HFFc6 (cell line): ENCODE data around the gene B3GAT3. TPM values are rescaled to one million over a fixed set of nuclear protein-coding genes. Genes with fewer than 3 reads are reported as not detected.
A peak's percentile ranks its signal among the peaks of the same experiment; 100 is the strongest.

ENCODE experiments used
- DNase-seq: peaks from one replicate; pipeline ENCODE4 v3.0.0-alpha.2; 2018
- H3K27ac Mint-ChIP-seq: 2 replicates; pipeline ENCODE4 v1.8.0; 2020; ENCODE audit warnings: mild to moderate bottlenecking, mixed read lengths
- H3K27me3 Mint-ChIP-seq: 2 replicates; pipeline ENCODE4 v1.8.0; 2021; ENCODE audit warnings: mild to moderate bottlenecking, moderate library complexity, mixed read lengths; ENCODE audit not compliant: insufficient read depth
- H3K36me3 Mint-ChIP-seq: 2 replicates; pipeline ENCODE4 v1.8.0; 2021; ENCODE audit warnings: low read depth, mixed read lengths
- H3K4me1 Mint-ChIP-seq: 2 replicates; pipeline ENCODE4 v1.8.0; 2020; ENCODE audit warnings: low read depth, mixed read lengths
- H3K4me3 Mint-ChIP-seq: 2 replicates; pipeline ENCODE4 v1.8.0; 2020; ENCODE audit warnings: mild to moderate bottlenecking, moderate library complexity, mixed read lengths
- H3K9me3 Mint-ChIP-seq: 2 replicates; pipeline ENCODE4 v1.8.0; 2020; ENCODE audit warnings: mild to moderate bottlenecking, mixed read lengths
- long read RNA-seq: library from polyadenylated mRNA; unstranded; transcript quantifications from one replicate; pipeline ENCODE4 v2.0.0, GENCODE V29; 2019
- total RNA-seq, 6 experiments: library from RNA; stranded (reverse); fragmentation: NEBNext Ultra II Directional; extraction: Animal tissue kit (Norgen Biotek cat#: 25700); gene quantifications; 2 replicates in 1 of 6; 3 replicates in 5 of 6; pipeline ENCODE4 v1.2.3, GENCODE V29; 2021
- TF ChIP-seq, protein P1 (sequence below): fragments of 200-600 bp; sonication (generic); IDR thresholded peaks from 2 replicates; pipeline ENCODE4 v1.5.0; 2021; ENCODE audit warnings: antibody characterized with exemption, mild to moderate bottlenecking

Gene B3GAT3
- total RNA-seq, result 10 to 100 TPM; 57.9 to 93.2 (median 63.0) TPM
- long read RNA-seq, transcript B3GAT3-201 (5 exons, 1,641 nt), result major isoform, 198 of 232 reads
- long read RNA-seq, partial matches to known transcripts, result 8 of 232 reads
- long read RNA-seq, other reads (novel, unspliced or antisense), result 26 of 232 reads

DNA sequence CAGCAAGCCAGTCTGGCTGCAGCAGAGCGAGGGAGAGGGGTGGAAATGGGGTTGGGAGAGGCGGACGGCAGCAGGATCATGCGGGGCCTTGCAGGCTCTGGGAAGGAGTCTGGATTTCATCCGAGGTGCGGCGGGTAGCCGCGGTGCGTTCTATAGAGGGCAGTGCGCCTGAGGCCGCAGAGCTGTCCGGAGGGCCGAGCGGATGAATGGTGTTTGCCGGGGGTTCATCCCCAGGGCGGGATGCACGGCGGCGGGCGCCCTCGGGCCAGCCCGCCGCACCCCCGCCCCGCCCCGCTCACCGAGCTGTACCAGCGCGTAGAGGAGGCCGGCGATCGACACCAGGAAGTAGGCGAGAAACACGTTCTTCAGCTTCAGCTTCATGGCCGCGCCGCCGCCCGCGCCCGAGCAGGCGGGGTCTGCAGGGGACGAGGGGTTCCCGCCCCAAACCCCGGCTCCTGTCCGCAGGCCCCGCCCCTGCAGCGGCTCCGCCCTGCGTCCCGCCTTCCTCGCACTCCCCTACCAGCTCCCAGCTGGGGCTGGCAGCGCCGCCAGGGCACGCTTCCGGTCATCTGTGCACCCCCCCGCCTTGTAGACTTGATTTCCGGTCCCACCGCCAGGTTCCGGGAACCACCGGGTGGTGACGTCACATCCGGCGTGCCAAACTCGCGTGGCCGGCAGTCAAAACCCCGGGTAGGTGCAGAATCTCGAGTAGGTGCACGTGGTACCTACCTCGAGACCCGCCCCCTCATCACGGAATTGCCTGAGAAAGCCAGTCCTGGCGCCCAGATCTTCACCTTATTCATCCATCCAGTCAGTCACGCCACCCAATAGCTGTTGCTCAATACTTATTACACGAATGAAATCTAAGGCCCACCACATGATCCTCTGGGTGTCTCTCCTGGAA is at the start of gene B3GAT3:
B3GAT3 (minus strand) TSS at position 420 of the 904 bp plus-strand sequence; CDS start at position 381, 39 bp downstream.
- H3K4me3 Mint-ChIP-seq, result peak within 1 kb of the TSS; percentile 92
- peaks cover 22% of the 10 kb centered on the region for H3K36me3 Mint-ChIP-seq
- no peaks in the 10 kb centered on the region for H3K9me3 Mint-ChIP-seq
- H3K27ac Mint-ChIP-seq, result peak within 1 kb of the TSS; percentile 94
- no peaks in the 10 kb centered on the region; the same call in 1 of the 2 replicates for H3K27me3 Mint-ChIP-seq
- TF ChIP-seq, protein P1, sequence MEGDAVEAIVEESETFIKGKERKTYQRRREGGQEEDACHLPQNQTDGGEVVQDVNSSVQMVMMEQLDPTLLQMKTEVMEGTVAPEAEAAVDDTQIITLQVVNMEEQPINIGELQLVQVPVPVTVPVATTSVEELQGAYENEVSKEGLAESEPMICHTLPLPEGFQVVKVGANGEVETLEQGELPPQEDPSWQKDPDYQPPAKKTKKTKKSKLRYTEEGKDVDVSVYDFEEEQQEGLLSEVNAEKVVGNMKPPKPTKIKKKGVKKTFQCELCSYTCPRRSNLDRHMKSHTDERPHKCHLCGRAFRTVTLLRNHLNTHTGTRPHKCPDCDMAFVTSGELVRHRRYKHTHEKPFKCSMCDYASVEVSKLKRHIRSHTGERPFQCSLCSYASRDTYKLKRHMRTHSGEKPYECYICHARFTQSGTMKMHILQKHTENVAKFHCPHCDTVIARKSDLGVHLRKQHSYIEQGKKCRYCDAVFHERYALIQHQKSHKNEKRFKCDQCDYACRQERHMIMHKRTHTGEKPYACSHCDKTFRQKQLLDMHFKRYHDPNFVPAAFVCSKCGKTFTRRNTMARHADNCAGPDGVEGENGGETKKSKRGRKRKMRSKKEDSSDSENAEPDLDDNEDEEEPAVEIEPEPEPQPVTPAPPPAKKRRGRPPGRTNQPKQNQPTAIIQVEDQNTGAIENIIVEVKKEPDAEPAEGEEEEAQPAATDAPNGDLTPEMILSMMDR, result peak; percentile 16; the same call in 1 of the 2 replicates
- H3K4me1 Mint-ChIP-seq, result peaks cover 22% of the 10 kb centered on the region
- peak; percentile 98 for DNase-seq

DNA sequence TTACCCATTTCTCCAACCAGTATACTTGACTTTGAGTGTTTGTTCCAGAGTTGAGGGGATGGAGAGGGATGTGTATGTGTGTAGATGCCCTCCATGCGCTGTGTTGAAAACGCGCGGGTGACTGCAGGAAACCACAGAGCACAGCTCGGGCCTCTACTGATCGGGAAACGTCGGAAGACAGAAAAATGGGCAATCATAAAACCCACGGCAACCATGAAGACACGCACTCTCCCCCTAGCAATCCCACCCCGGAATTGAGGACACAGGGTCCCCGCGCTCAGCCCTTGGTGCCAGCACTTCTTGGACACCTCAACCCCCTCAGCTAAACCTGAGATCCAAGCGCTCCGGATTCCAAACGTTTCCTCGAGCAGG is 49.4 kb upstream of the B3GAT3 start:
- Mint-ChIP-seq H3K4me3 (peak overlapping the region; percentile 99), H3K4me1 (peaks cover 50% of the 10 kb centered on the region), H3K36me3 (peaks cover 26% of the 10 kb centered on the region), H3K27me3 (peaks cover 1% of the 10 kb centered on the region; the same call in 1 of the 2 replicates), H3K9me3 (no peaks in the 10 kb centered on the region), H3K27ac (peak overlapping the region; percentile 97)
- TF ChIP-seq, protein P1, result no peak
- DNase-seq, result no peak

DNA sequence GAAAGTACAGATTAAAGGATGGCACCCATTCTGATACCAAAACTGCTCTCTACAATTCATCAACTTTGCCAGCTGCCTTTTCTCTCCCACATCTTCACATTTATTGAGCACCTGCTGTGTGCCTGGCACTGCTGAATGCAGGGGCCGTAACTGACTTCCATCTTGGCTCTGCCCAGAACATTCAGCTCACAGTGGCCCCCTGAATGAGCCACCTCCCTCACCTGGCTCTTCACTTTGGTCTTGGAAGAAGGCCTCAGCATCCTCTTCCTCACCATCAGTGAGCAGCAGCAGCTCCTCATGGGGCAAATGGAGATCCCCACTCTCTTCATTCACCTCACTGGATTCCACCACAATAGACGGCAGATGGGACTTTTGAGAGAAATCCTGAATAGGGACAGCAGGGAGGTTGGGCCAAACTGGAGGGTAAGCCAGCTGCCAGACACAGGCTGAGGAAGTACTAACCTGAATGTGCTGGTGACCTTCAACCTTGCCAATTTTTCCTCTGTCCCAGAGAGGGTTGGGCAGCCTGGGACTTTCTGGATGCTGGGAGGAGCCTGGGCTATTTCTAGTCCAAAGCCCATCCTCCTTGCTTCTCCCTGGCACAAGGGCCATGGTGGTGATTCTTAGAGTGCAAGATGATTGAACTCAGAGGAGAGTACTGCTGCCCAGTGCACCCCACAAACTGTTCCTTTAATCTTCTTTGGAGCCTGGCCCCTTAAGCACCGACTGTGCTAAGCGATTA is 47.8 kb upstream of the B3GAT3 start:
- TF ChIP-seq, protein P1, result no peak
- peaks cover 5% of the 10 kb centered on the region; the same call in 1 of the 2 replicates for H3K9me3 Mint-ChIP-seq
- peak overlapping the region; percentile 59 for H3K27ac Mint-ChIP-seq
- no peak overlapping the region; the same call in 1 of the 2 replicates for H3K4me3 Mint-ChIP-seq
- no peak for DNase-seq
- H3K4me1 Mint-ChIP-seq, result peaks cover 50% of the 10 kb centered on the region
- peaks cover 33% of the 10 kb centered on the region for H3K36me3 Mint-ChIP-seq
- H3K27me3 Mint-ChIP-seq, result peaks cover 10% of the 10 kb centered on the region

DNA sequence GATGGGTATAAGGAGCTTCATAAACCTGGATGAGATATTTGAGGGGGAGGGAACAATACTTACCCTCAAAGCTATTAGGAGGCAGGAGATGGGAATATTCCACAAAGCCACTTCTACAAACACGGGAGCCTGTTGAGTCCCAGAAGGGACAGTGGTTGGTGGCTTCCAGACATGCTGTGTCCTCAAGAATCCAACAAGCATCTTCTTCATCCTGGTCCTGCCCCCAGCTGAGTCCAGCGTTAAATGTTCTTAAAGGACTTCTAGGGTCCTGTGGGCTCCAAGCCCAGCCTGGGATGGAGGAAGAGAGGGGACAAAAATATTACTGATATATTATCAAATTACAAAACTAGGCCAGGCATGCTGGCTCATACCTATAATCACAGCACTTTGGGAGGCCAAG is 45.7 kb upstream of the B3GAT3 start:
- Mint-ChIP-seq H3K4me3 (peak overlapping the region; percentile 99), H3K27ac (peak overlapping the region; percentile 96), H3K27me3 (peaks cover 10% of the 10 kb centered on the region), H3K9me3 (peaks cover 5% of the 10 kb centered on the region; the same call in 1 of the 2 replicates), H3K36me3 (peaks cover 39% of the 10 kb centered on the region), H3K4me1 (peaks cover 43% of the 10 kb centered on the region)
- no peak for DNase-seq
- TF ChIP-seq, protein P1, result no peak

DNA sequence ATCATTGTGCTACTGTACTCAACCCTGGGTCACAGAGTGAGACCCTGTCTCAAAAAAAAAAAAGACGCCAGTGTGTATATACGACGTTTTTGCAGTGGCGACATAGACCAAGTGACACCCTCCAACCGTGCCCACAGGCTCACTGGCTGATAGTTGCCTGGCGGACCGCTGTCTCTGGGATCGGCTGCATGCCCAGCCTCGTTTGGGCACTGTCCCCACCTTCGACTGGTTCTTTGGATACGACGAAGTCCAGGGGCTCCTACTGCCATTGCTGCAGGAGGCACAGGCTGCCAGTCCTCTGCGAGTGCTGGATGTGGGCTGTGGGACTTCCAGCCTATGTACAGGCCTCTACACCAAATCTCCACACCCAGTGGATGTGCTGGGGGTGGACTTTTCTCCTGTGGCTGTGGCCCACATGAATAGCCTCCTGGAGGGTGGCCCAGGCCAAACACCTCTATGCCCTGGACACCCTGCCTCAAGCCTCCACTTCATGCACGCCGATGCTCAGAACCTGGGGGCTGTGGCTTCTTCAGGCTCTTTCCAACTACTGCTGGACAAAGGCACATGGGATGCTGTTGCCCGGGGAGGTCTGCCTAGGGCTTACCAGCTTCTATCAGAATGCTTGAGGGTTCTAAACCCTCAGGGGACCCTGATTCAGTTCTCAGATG is 44.6 kb upstream of the B3GAT3 start:
- H3K27ac Mint-ChIP-seq, result peak overlapping the region; percentile 96
- peaks cover 5% of the 10 kb centered on the region; the same call in 1 of the 2 replicates for H3K9me3 Mint-ChIP-seq
- peak overlapping the region; percentile 99 for H3K4me3 Mint-ChIP-seq
- H3K36me3 Mint-ChIP-seq, result peaks cover 36% of the 10 kb centered on the region
- peaks cover 10% of the 10 kb centered on the region for H3K27me3 Mint-ChIP-seq
- peaks cover 33% of the 10 kb centered on the region for H3K4me1 Mint-ChIP-seq
- DNase-seq, result no peak
- TF ChIP-seq, protein P1, result no peak
